Measurements from ENCODE around the gene BAHCC1.

BAHCC1 gene

GRCh38 chr17:81387100-81388090, 7.9 kb upstream of the BAHCC1 start:
- DNase-seq: peak; percentile 27

GRCh38 chr17:81388091-81388611, 7.1 kb upstream of the BAHCC1 start:
- DNase-seq: no peak

- DNase-seq: no peak
Measured at GRCh38 chr17:81388612-81389367, 6.5 kb upstream of the BAHCC1 start.

- DNase-seq: no peak
Measured at GRCh38 chr17:81389585-81389984, 5.7 kb upstream of the BAHCC1 start.

- DNase-seq: no peak
Measured at GRCh38 chr17:81390029-81390872, 5.0 kb upstream of the BAHCC1 start.

- no peak for DNase-seq
Measured at GRCh38 chr17:81390873-81391255, 4.4 kb upstream of the BAHCC1 start.

GRCh38 chr17:81391293-81391935, 3.8 kb upstream of the BAHCC1 start:
- DNase-seq: no peak

- no peak for DNase-seq
Measured at GRCh38 chr17:81391936-81392908, 3.0 kb upstream of the BAHCC1 start.

GRCh38 chr17:81392909-81393654, 2.2 kb upstream of the BAHCC1 start:
- no peak for DNase-seq

GRCh38 chr17:81393684-81394376, 1.4 kb upstream of the BAHCC1 start:
- peak; percentile 92 for DNase-seq

- no peak for DNase-seq
Measured at GRCh38 chr17:81394377-81394920, 808 bp upstream of the BAHCC1 start.

- no peak for DNase-seq
Measured at GRCh38 chr17:81395600-81396277, 482 bp downstream of the BAHCC1 start.

GRCh38 chr17:81396278-81396721, 1.0 kb downstream of the BAHCC1 start:
- DNase-seq: no peak

GRCh38 chr17:81396722-81397313, 1.6 kb downstream of the BAHCC1 start:
- DNase-seq: peak; percentile 48

- peak; percentile 19 for DNase-seq
Measured at GRCh38 chr17:81397314-81398175, 2.3 kb downstream of the BAHCC1 start.

GRCh38 chr17:81398176-81398831, 3.0 kb downstream of the BAHCC1 start:
- no peak for DNase-seq

Data from activated CD4-positive, alpha-beta T cell treated with anti-CD3 and anti-CD28 coated beads, Interleukin-2, Interleukin-6, amounts not matched to agents 100 ng/mL and 50 ng/mL, durations not matched to agents 16 hours and 8 hours (primary cell).